ENCODE data around the gene TNNI3K. TPM values are rescaled to one million over a fixed set of nuclear protein-coding genes. Genes with fewer than 3 reads are reported as not detected.

TNNI3K gene
- total RNA-seq, 1 experiment from 2014 or later: not detected

GRCh38 chr1:74316302-74316701 is 81.1 kb downstream of the TNNI3K start:
- Histone ChIP-seq H3K27ac (ENCODE audit: insufficient read length, low read depth, low read length) (no peak overlapping the region), H3K4ac (ENCODE audit: low read depth, low read length) (no peak overlapping the region), H2AK5ac (ENCODE audit: insufficient read length, low read length) (no peak overlapping the region), H3K56ac (ENCODE audit: insufficient read length, low read depth, low read length) (no peak overlapping the region), H2BK5ac (ENCODE audit: insufficient read length, low read length) (no peak overlapping the region), H2BK120ac (ENCODE audit: low read depth, low read length, poor library complexity, severe bottlenecking) (no peak overlapping the region), H3K23ac (ENCODE audit: insufficient read length, low read depth, low read length) (no peak overlapping the region), H3K79me1 (ENCODE audit: insufficient read depth, low read depth, low read length, poor library complexity, severe bottlenecking) (no peaks in the 10 kb centered on the region), H3K9ac (ENCODE audit: extremely low read depth, insufficient read length, low read length) (no peak overlapping the region), H3K18ac (ENCODE audit: insufficient read length, low read depth, low read length) (no peak overlapping the region), H3K79me2 (ENCODE audit: insufficient read depth, low read length) (no peaks in the 10 kb centered on the region), H2BK20ac (ENCODE audit: low read depth, low read length, poor library complexity, severe bottlenecking) (no peak overlapping the region), H3K14ac (ENCODE audit: insufficient read depth, low read length) (no peak overlapping the region), H2BK12ac (ENCODE audit: insufficient read length, low read depth, low read length) (no peak overlapping the region), H4K5ac (ENCODE audit: insufficient read length, low read depth, low read length) (no peak overlapping the region), H3K23me2 (ENCODE audit: insufficient read length, low read depth, low read length, poor library complexity, severe bottlenecking) (no peaks in the 10 kb centered on the region), H3K9me3 (ENCODE audit: control insufficient read depth, low read depth, low read length) (no peaks in the 10 kb centered on the region), H2BK15ac (ENCODE audit: low read depth, low read length) (no peak overlapping the region), H3K27me3 (ENCODE audit: insufficient read depth, low read length) (no peaks in the 10 kb centered on the region), H3T11ph (ENCODE audit: low read length) (no peak overlapping the region), H3K4me2 (ENCODE audit: insufficient read depth, insufficient read length, low read length) (no peak overlapping the region), H4K20me1 (ENCODE audit: control insufficient read depth, insufficient read depth, insufficient read length) (no peaks in the 10 kb centered on the region), H3K4me1 (ENCODE audit: insufficient read depth, low read length) (no peaks in the 10 kb centered on the region), H2AFZ (ENCODE audit: low read length) (no peak overlapping the region), H4K8ac (replicated peaks; ENCODE audit: insufficient read length, low read depth, low read length) (no peak overlapping the region), H4K91ac (ENCODE audit: insufficient read length, low read depth, low read length) (no peak overlapping the region)
- peak overlapping the region in 1 of 3 experiments; percentile 16; a peak in 2 of 7 replicates for H3K27ac Mint-ChIP-seq
- no peak overlapping the region for H3K4me3 Mint-ChIP-seq
- H3K4me1 Mint-ChIP-seq: peaks cover 5 to 8% of the 10 kb centered on the region in 2 experiments
- no peaks in the 10 kb centered on the region for H3K9me3 Mint-ChIP-seq
- TF ChIP-seq CTCF (conservative IDR thresholded peaks at IDR 0.05): no peak
- DNase-seq: no peak
- H3K36me3 Mint-ChIP-seq (ENCODE audit: insufficient read depth in 1 of 3, low read depth in 3 of 3): no peaks in the 10 kb centered on the region
- no CpG with 5 or more reads among the region's 2 CpGs for WGBS (ENCODE audit: extremely low coverage, insufficient read length, low lambda C conversion rate)
- H3K27me3 Mint-ChIP-seq (ENCODE audit: low read depth): no peaks in the 10 kb centered on the region
